IMR-90 (cell line): ENCODE measurements around the gene UAP1. TPM values are rescaled to one million over a fixed set of nuclear protein-coding genes. Genes with fewer than 3 reads are reported as not detected.

Experiments
- ATAC-seq: fragments of 200-7000 bp; cut with Tn5 transposase; 2 replicates; pipeline ENCODE4 v1.9.1; 2020; ENCODE audit warnings: low read depth, mild to moderate bottlenecking, moderate library complexity
- BruUV-seq: library from RNA; stranded (reverse); fragments of 400-500 nt; replicated peaks from 2 replicates; lab custom pipeline; 2021; lab: Mats Ljungman, UMichigan
- CTCF ChIA-PET: fragments of 300-600 bp; formaldehyde crosslinking; extraction: SDS; loops from one replicate; lab custom pipeline; 2021; ENCODE audit warnings: antibody characterized with exemption; lab: Yijun Ruan, JAX
- POLR2A ChIA-PET: fragments of 300-600 bp; sonication (Branson Sonifier 250); formaldehyde crosslinking; loops from one replicate; lab custom pipeline; 2022; ENCODE audit warnings: antibody characterized with exemption; ENCODE audit not compliant: unreplicated experiment; lab: Charles Lee
- DNase-seq: peaks from one replicate; pipeline ENCODE4 v3.0.0; 2013
- H2AFZ ChIP-seq: replicated peaks from 2 replicates; pipeline ENCODE3; 2013; ENCODE audit warnings: low read length, mild to moderate bottlenecking; ENCODE audit not compliant: poor library complexity
- H2AK5ac ChIP-seq: 2 replicates; pipeline ENCODE4 v1.6.1; 2013; ENCODE audit warnings: low read depth, low read length, inconsistent platforms
- H2AK9ac ChIP-seq: replicated peaks from 2 replicates; pipeline ENCODE3; 2013; ENCODE audit warnings: mild to moderate bottlenecking, low read depth, low read length, moderate library complexity; ENCODE audit not compliant: poor library complexity
- H2BK120ac ChIP-seq: 2 replicates; pipeline ENCODE4 v1.6.1; 2013; ENCODE audit warnings: low read depth, low read length, inconsistent platforms
- H2BK15ac ChIP-seq: 3 replicates; pipeline ENCODE4 v1.6.1; 2013; ENCODE audit warnings: low read depth, low read length, inconsistent platforms
- H2BK20ac ChIP-seq: 2 replicates; pipeline ENCODE4 v1.6.1; 2013; ENCODE audit warnings: low read depth, mild to moderate bottlenecking, inconsistent platforms, low read length, moderate library complexity
- H2BK5ac ChIP-seq: 2 replicates; pipeline ENCODE4 v1.6.1; 2013; ENCODE audit warnings: mild to moderate bottlenecking, low read depth, low read length, inconsistent platforms; ENCODE audit not compliant: poor library complexity, severe bottlenecking
- H3K14ac ChIP-seq: replicated peaks from 2 replicates; pipeline ENCODE4 v1.6.1; 2013; ENCODE audit warnings: low read depth, low read length, inconsistent platforms
- H3K18ac ChIP-seq: 2 replicates; pipeline ENCODE4 v1.6.1; 2013; ENCODE audit warnings: low read depth, low read length, control low read depth
- H3K23ac ChIP-seq: 2 replicates; pipeline ENCODE4 v1.6.1; 2013; ENCODE audit warnings: low read depth, low read length, inconsistent platforms
- H3K27ac ChIP-seq: 2 replicates; pipeline ENCODE4 v1.5.1; 2013; ENCODE audit warnings: mild to moderate bottlenecking, control low read depth, low read length; ENCODE audit not compliant: insufficient read depth
- H3K27me3 ChIP-seq: 2 replicates; pipeline ENCODE4 v1.6.1; 2013; ENCODE audit warnings: low read length; ENCODE audit not compliant: control insufficient read depth, insufficient read depth
- H3K36me3 ChIP-seq: 2 replicates; pipeline ENCODE4 v1.6.1; 2013; ENCODE audit warnings: low read length, mixed read lengths; ENCODE audit not compliant: control insufficient read depth, insufficient read depth
- H3K4ac ChIP-seq: 2 replicates; pipeline ENCODE4 v1.6.1; 2013; ENCODE audit warnings: low read depth, low read length, inconsistent platforms
- H3K4me1 ChIP-seq: 2 replicates; pipeline ENCODE4 v1.6.1; 2013; ENCODE audit warnings: low read length, mixed read lengths; ENCODE audit not compliant: control insufficient read depth, insufficient read depth
- H3K4me2 ChIP-seq: 2 replicates; pipeline ENCODE4 v1.6.1; 2013; ENCODE audit warnings: low read depth, mild to moderate bottlenecking, control low read depth, low read length, moderate library complexity
- H3K4me3 ChIP-seq: 2 replicates; pipeline ENCODE4 v1.5.1; 2013; ENCODE audit warnings: low read depth, mild to moderate bottlenecking, control low read depth, low read length, moderate library complexity; ENCODE audit not compliant: insufficient read depth
- H3K56ac ChIP-seq: 2 replicates; pipeline ENCODE4 v1.6.1; 2013; ENCODE audit warnings: low read length, inconsistent platforms; ENCODE audit not compliant: insufficient read depth; ENCODE audit errors: extremely low read depth
- H3K79me1 ChIP-seq, 2 experiments: 2 replicates each; pipeline ENCODE4 v1.6.1; 2013; ENCODE audit warnings: low read length in 2 of 2, inconsistent platforms in 1 of 2, low read depth in 1 of 2
- H3K9ac ChIP-seq: 2 replicates; pipeline ENCODE4 v1.6.1; 2013; ENCODE audit warnings: low read depth, low read length, control low read depth
- H3K9me1 ChIP-seq: 2 replicates; pipeline ENCODE4 v1.6.1; 2013; ENCODE audit warnings: low read length, inconsistent platforms; ENCODE audit not compliant: insufficient read depth
- H3K9me3 ChIP-seq: 2 replicates; pipeline ENCODE4 v1.6.1; 2013; ENCODE audit warnings: low read length; ENCODE audit not compliant: control insufficient read depth, insufficient read depth
- H4K20me1 ChIP-seq: 2 replicates; pipeline ENCODE4 v1.6.1; 2013; ENCODE audit warnings: low read length, inconsistent platforms; ENCODE audit not compliant: insufficient read depth
- H4K5ac ChIP-seq: 2 replicates; pipeline ENCODE4 v1.6.1; 2013; ENCODE audit warnings: mild to moderate bottlenecking, low read depth, low read length, control low read depth
- H4K8ac ChIP-seq, 2 experiments: 2 replicates each; pipeline ENCODE4 v1.6.1; 2013; ENCODE audit warnings: low read depth in 2 of 2, low read length in 2 of 2, control low read depth in 1 of 2, inconsistent platforms in 1 of 2
- H4K91ac ChIP-seq: 2 replicates; pipeline ENCODE4 v1.6.1; 2013; ENCODE audit warnings: low read depth, low read length, inconsistent platforms; ENCODE audit not compliant: insufficient read depth
- BHLHE40 ChIP-seq: fragments of 150-350 bp; IDR thresholded peaks from 2 replicates; pipeline ENCODE4 v1.6.1; 2016; ENCODE audit warnings: mild to moderate bottlenecking, low read depth, low read length
- CEBPB ChIP-seq: IDR thresholded peaks from 2 replicates; pipeline ENCODE4 v1.6.1; 2012; ENCODE audit warnings: low read depth, low read length, improper control_type of control experiment
- CTCF ChIP-seq: conservative IDR thresholded peaks from 2 replicates; pipeline ENCODE4 v1.5.1; 2012; ENCODE audit warnings: mild to moderate bottlenecking, low read depth, low read length, improper control_type of control experiment
- ELK1 ChIP-seq: fragments of 150-350 bp; IDR thresholded peaks from 2 replicates; pipeline ENCODE4 v1.6.1; 2016; ENCODE audit warnings: low read depth, mild to moderate bottlenecking, low read length, moderate library complexity, borderline replicate concordance
- FOS ChIP-seq: fragments of 150-350 bp; IDR thresholded peaks from 2 replicates; pipeline ENCODE4 v1.6.1; 2016; ENCODE audit warnings: low read depth, low read length
- MAFK ChIP-seq: IDR thresholded peaks from 2 replicates; pipeline ENCODE4 v1.6.1; 2012; ENCODE audit warnings: low read depth, low read length, improper control_type of control experiment
- POLR2A ChIP-seq: IDR thresholded peaks from 2 replicates; pipeline ENCODE4 v1.6.1; 2012; ENCODE audit warnings: mild to moderate bottlenecking, low read depth, low read length
- RAD21 ChIP-seq: IDR thresholded peaks from 2 replicates; pipeline ENCODE4 v1.6.1; 2012; ENCODE audit warnings: low read length, improper control_type of control experiment
- RCOR1 ChIP-seq: IDR thresholded peaks from 2 replicates; pipeline ENCODE4 v1.6.1; 2012; ENCODE audit warnings: mild to moderate bottlenecking, low read length, improper control_type of control experiment; ENCODE audit not compliant: insufficient replicate concordance
- SMC3 ChIP-seq: fragments of 150-350 bp; IDR thresholded peaks from 2 replicates; pipeline ENCODE4 v1.6.1; 2016; ENCODE audit warnings: low read depth, mild to moderate bottlenecking, antibody characterized with exemption, low read length, moderate library complexity
- USF2 ChIP-seq: fragments of 150-350 bp; IDR thresholded peaks from 2 replicates; pipeline ENCODE4 v1.6.1; 2017; ENCODE audit warnings: mild to moderate bottlenecking, antibody characterized with exemption, low read length, low read depth
- WGBS, 2 experiments: methylation state at CpG; one replicate each; pipeline versions ENCODE4 v1.1.5 to v1.1.7; 2013; ENCODE audit warnings: missing lambda C conversion rate in 2 of 2; ENCODE audit not compliant: insufficient read length in 1 of 2; ENCODE audit errors: extremely low coverage in 2 of 2; 5-methylcytosine and 5-hydroxymethylcytosine counted together
- dilution Hi-C: fragments of 300-500 bp; cut with HindIII; formaldehyde crosslinking; loops from one replicate; pipeline ENCODE4 v1.14.3; 2018; ENCODE audit warnings: low sequenced_read_pairs; ENCODE audit not compliant: unreplicated experiment
- in situ Hi-C: fragments of 300-500 bp; cut with MboI; formaldehyde crosslinking; loops from 3 replicates; pipeline ENCODE4 v1.14.3; 2019; ENCODE audit warnings: low sequenced_read_pairs, inconsistent platforms, mixed read lengths
- intact Hi-C: fragments of 100-400 bp; cut with micrococcal nuclease; formaldehyde crosslinking; loops from 2 replicates; pipeline ENCODE4 v1.10.0; 2022
- polyA plus RNA-seq, 3 experiments: library from polyadenylated mRNA; depleted of rRNA; stranded (reverse); fragments of >200 nt; gene quantifications; 2 replicates each; pipeline ENCODE4 v1.2.3, GENCODE V29; 2012; ENCODE audit warnings: low replicate concordance in 1 of 3
- total RNA-seq: library from RNA; depleted of rRNA; stranded (reverse); fragments of >200 nt; gene quantifications from 2 replicates; pipeline ENCODE4 v1.2.3, GENCODE V29; 2012

The UAP1 gene
- total and polyA plus RNA-seq, 2 of the 4 experiments (the other 2 are of a cell fraction): 93.4 to 196 TPM

GRCh38 chr1:162617513-162617912 lies 56.0 kb downstream of the UAP1 start:
- Histone ChIP-seq H2BK20ac (no peak overlapping the region), H2AFZ (no peak overlapping the region), H2AK9ac (no peak overlapping the region), H3K4ac (no peak overlapping the region), H3K4me3 (no peak overlapping the region), H2BK120ac (no peak overlapping the region), H3K9me1 (no peaks in the 10 kb centered on the region), H3K27me3 (no peaks in the 10 kb centered on the region), H3K18ac (no peak overlapping the region), H3K23ac (no peak overlapping the region), H3K4me2 (no peak overlapping the region), H3K36me3 (no peaks in the 10 kb centered on the region), H2BK15ac (no peak overlapping the region), H4K5ac (no peak overlapping the region), H3K79me1 (no peaks in the 10 kb centered on the region; a peak in 1 of 4 replicates), H3K14ac (no peak overlapping the region), H4K91ac (no peak overlapping the region), H3K4me1 (peaks cover 3% of the 10 kb centered on the region; the same call in 1 of the 2 replicates), H3K9me3 (no peaks in the 10 kb centered on the region; the same call in 1 of the 2 replicates), H3K56ac (no peak overlapping the region), H3K9ac (no peak overlapping the region), H4K20me1 (no peaks in the 10 kb centered on the region), H3K27ac (no peak overlapping the region), H2AK5ac (no peak overlapping the region), H2BK5ac (no peak overlapping the region), H4K8ac (no peak overlapping the region)
- intact Hi-C loops (loop anchor here (10.0 kb wide), 1 partner anchor 557 kb away; no protein-coding TSS in a partner anchor), in situ Hi-C loops (no loop called here), dilution Hi-C loops (no loop called here)
- ChIA-PET CTCF (interaction anchor here (0.6 kb wide), 1 partner anchor 44 kb away, joined by 4 read pairs; no protein-coding TSS in a partner anchor), POLR2A (no interaction called here)
- no TSS peak for BruUV-seq
- TF ChIP-seq CTCF (no peak), SMC3 (no peak), RAD21 (no peak), USF2 (no peak), RCOR1 (no peak), CEBPB (no peak), MAFK (no peak), POLR2A (no peak), ELK1 (no peak), FOS (no peak), BHLHE40 (no peak)
- DNase-seq: no peak
- no CpG with 5 or more reads among the region's 1 CpG for WGBS, 2 experiments
- no peak for ATAC-seq
